Measurements from ENCODE around the gene HS6ST3.

Gene HS6ST3

DNA sequence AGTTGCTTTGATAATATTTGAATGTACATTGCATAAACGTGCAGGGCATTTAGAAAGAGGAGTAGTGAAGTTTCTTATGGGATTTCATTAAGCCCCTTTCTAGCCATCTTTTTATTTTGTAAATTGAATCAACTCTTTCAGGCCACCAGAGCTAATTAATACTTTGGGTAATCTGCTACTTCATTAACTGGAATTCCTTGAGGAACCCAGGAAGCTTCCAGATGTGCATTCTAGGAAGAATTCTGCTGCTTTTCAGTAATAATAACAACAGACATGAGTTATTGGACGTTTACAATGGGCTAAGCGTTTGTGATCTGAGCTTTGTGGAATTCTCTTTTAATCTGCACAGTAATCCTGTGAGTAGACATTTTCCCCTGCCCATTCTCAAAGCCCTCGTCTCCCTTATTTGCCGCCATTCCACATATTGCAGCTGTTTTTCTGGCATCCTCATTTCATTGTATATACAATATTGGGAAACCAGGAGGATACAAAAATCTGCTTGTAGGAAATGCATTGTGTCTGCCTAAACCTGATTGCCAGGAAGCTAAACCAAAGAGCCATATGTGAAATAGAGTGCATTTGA, 103.9 kb downstream of the HS6ST3 start:
- DNase-seq (ENCODE audit: extremely low read depth, low read depth), result no peak
- TF ChIP-seq, protein P1, sequence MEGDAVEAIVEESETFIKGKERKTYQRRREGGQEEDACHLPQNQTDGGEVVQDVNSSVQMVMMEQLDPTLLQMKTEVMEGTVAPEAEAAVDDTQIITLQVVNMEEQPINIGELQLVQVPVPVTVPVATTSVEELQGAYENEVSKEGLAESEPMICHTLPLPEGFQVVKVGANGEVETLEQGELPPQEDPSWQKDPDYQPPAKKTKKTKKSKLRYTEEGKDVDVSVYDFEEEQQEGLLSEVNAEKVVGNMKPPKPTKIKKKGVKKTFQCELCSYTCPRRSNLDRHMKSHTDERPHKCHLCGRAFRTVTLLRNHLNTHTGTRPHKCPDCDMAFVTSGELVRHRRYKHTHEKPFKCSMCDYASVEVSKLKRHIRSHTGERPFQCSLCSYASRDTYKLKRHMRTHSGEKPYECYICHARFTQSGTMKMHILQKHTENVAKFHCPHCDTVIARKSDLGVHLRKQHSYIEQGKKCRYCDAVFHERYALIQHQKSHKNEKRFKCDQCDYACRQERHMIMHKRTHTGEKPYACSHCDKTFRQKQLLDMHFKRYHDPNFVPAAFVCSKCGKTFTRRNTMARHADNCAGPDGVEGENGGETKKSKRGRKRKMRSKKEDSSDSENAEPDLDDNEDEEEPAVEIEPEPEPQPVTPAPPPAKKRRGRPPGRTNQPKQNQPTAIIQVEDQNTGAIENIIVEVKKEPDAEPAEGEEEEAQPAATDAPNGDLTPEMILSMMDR (IDR thresholded peaks at IDR 0.05; ENCODE audit: low read depth, low read length, missing control alignments), result no peak
- no peak overlapping the region for H3K4me3 ChIP-seq (replicated peaks; ENCODE audit: low read depth, low read length)

DNA sequence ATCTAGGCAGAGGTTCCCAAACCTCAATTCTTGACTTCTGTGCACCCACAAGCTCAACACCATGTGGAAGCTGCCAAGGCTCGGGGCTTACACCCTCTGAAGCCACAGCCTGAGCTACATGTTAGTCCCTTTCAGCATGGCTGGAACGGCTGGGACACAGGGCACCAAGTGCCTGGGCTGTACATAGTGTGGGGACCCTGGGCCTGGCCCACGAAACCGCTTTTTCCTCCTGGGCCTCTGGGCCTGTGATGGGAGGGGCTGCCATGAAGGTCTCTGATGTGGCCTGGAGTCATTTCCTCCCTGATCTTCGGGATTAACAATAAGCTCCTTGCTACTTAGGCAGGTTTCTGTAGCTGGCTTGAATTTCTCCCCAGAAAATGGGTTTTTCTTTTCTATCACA, 108.1 kb downstream of the HS6ST3 start:
- DNase-seq (ENCODE audit: extremely low read depth, low read depth), result no peak
- TF ChIP-seq, protein P1 (IDR thresholded peaks at IDR 0.05; ENCODE audit: low read depth, low read length, missing control alignments), result no peak
- H3K4me3 ChIP-seq (replicated peaks; ENCODE audit: low read depth, low read length), result no peak overlapping the region

DNA sequence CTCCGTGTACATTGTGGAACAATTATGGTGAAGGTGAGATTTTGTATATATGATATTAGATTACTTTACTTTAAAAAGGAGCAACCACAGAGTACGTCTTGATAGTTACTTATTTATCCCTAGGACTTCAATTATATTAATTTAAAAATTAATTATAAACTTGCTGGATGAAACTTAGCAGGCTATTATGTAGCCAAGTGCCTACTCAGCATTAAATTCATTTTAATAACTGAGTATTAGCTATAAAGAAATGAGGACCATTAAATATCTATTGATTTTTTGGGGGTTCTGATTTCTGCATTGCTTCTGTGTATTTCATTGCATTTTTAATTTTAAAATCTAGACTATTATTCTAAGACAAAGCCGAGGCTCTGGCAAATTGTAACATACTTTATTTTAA, 109.4 kb downstream of the HS6ST3 start:
- TF ChIP-seq, protein P1 (IDR thresholded peaks at IDR 0.05; ENCODE audit: low read depth, low read length, missing control alignments), result no peak

DNA sequence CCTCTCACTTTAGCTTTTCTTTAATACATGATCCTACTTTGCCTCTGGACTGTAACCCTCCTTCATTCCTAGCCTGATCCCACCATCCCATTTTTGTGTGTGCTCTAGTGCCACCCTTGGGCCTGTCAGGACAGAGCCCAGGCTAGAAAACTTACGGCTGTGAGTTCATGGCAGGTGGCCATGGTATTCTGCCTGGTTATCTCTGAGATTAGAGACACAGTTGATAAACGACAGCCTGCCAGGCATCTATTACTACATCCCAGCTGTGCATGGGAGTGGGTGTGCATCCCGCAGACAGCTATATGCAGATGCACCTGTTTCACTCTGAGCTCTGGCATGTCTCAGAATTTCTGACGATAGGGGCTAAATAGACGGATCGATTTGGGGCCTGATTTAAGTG, 110.9 kb downstream of the HS6ST3 start:
- TF ChIP-seq, protein P1 (IDR thresholded peaks at IDR 0.05; ENCODE audit: low read depth, low read length, missing control alignments), result no peak
- no peak overlapping the region for H3K4me3 ChIP-seq (replicated peaks; ENCODE audit: low read depth, low read length)
- DNase-seq (ENCODE audit: extremely low read depth, low read depth), result no peak

More for the DNA sequence above, 109.4 kb downstream of the HS6ST3 start:
- DNase-seq (ENCODE audit: extremely low read depth, low read depth), result no peak
- no peak overlapping the region for H3K4me3 ChIP-seq (replicated peaks; ENCODE audit: low read depth, low read length)

DNA sequence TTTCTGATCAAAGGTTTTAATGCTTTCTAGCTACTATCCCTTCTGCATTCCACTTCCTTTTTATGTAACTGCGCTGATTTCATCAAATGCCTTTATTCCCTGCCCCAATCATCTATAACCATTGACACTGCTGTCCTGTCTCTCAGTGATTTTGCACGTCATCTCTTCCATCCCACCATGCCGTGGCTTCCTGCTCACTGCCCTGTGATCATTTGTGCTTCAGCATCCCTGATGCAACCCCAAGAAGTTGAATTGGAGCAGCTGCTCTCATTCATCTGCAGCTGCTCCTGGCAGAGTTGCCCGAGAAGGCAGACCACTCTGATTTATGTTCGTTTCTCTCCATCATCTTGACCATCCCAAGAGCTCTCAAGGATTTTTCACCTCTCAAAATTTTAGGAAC, 112.4 kb downstream of the HS6ST3 start:
- no peak overlapping the region for H3K4me3 ChIP-seq (replicated peaks; ENCODE audit: low read depth, low read length)
- no peak for DNase-seq (ENCODE audit: extremely low read depth, low read depth)
- TF ChIP-seq, protein P1 (IDR thresholded peaks at IDR 0.05; ENCODE audit: low read depth, low read length, missing control alignments), result no peak

DNA sequence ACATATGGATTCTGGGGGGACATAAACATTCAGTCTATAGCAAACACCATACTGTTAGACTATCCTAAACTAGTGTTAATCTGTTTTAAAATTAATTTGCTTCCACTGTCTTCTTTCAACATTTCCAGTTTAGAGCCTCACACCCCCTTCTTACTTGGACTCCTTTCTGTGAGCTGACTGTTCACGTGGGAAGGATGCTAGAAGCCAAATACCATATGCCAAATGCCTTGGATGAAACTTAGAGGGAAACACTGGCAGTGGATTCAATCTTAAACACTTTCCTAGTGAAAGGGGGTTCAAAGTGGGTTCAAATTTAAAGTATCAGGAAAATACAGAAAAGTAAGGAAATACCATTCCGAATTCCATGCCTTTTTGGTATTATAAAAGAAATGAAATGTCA, 113.6 kb downstream of the HS6ST3 start:
- no peak for DNase-seq (ENCODE audit: extremely low read depth, low read depth)
- H3K4me3 ChIP-seq (replicated peaks; ENCODE audit: low read depth, low read length), result no peak overlapping the region

More for the DNA sequence above, 113.6 kb downstream of the HS6ST3 start:
- TF ChIP-seq, protein P1 (IDR thresholded peaks at IDR 0.05; ENCODE audit: low read depth, low read length, missing control alignments), result no peak
